ENCODE measurements around the gene ARHGAP29. TPM values are rescaled to one million over a fixed set of nuclear protein-coding genes. Genes with fewer than 3 reads are reported as not detected.

ARHGAP29 gene
- polyA plus RNA-seq, 3 donors: 81.5 to 87.2 (median 85.6) TPM

- no peak for DNase-seq (ENCODE audit: low read depth in 3 of 3, low spot score in 2 of 3)
These were observed 624 bp downstream of the ARHGAP29 start for GRCh38 chr1:94236630-94237290.

GRCh38 chr1:94236013-94236491 lies 1.3 kb downstream of the ARHGAP29 start:
- DNase-seq (ENCODE audit: low read depth in 3 of 3, low spot score in 2 of 3): no peak

GRCh38 chr1:94235189-94236012 lies 2.0 kb downstream of the ARHGAP29 start:
- DNase-seq (ENCODE audit: low read depth in 3 of 3, low spot score in 2 of 3): no peak

GRCh38 chr1:94234615-94235014 lies 2.8 kb downstream of the ARHGAP29 start:
- no peak for DNase-seq (ENCODE audit: low read depth in 3 of 3, low spot score in 2 of 3)

GRCh38 chr1:94231746-94232145 lies 5.6 kb downstream of the ARHGAP29 start:
- DNase-seq (ENCODE audit: low read depth in 3 of 3, low spot score in 2 of 3): no peak

GRCh38 chr1:94230920-94231319 lies 6.5 kb downstream of the ARHGAP29 start:
- DNase-seq (ENCODE audit: low read depth in 3 of 3, low spot score in 2 of 3): no peak

GRCh38 chr1:94228640-94229375 lies 8.6 kb downstream of the ARHGAP29 start:
- no peak for DNase-seq (ENCODE audit: low read depth in 3 of 3, low spot score in 2 of 3)

GRCh38 chr1:94227624-94228023 lies 9.8 kb downstream of the ARHGAP29 start:
- DNase-seq (ENCODE audit: low read depth in 3 of 3, low spot score in 2 of 3): no peak

- DNase-seq (ENCODE audit: low read depth in 3 of 3, low spot score in 2 of 3): no peak
These were observed 11.5 kb downstream of the ARHGAP29 start for GRCh38 chr1:94225845-94226244.

- no peak for DNase-seq (ENCODE audit: low read depth in 3 of 3, low spot score in 2 of 3)
These were observed 19.1 kb downstream of the ARHGAP29 start for GRCh38 chr1:94218332-94218731.

GRCh38 chr1:94215955-94216354 lies 21.4 kb downstream of the ARHGAP29 start:
- DNase-seq (ENCODE audit: low read depth in 3 of 3, low spot score in 2 of 3): no peak

- DNase-seq (ENCODE audit: low read depth in 3 of 3, low spot score in 2 of 3): no peak
These were observed 27.4 kb downstream of the ARHGAP29 start for GRCh38 chr1:94209982-94210381.

GRCh38 chr1:94209425-94209824 lies 28.0 kb downstream of the ARHGAP29 start:
- no peak for DNase-seq (ENCODE audit: low read depth in 3 of 3, low spot score in 2 of 3)

- no peak for DNase-seq (ENCODE audit: low read depth in 3 of 3, low spot score in 2 of 3)
These were observed 29.7 kb downstream of the ARHGAP29 start for GRCh38 chr1:94207695-94208094.

GRCh38 chr1:94205639-94206038 lies 31.7 kb downstream of the ARHGAP29 start:
- no peak for DNase-seq (ENCODE audit: low read depth in 3 of 3, low spot score in 2 of 3)

GRCh38 chr1:94202241-94202640 lies 35.1 kb downstream of the ARHGAP29 start:
- DNase-seq (ENCODE audit: low read depth in 3 of 3, low spot score in 2 of 3): no peak

- DNase-seq (ENCODE audit: low read depth in 3 of 3, low spot score in 2 of 3): no peak
These were observed 38.0 kb downstream of the ARHGAP29 start for GRCh38 chr1:94199398-94199797.

- DNase-seq (ENCODE audit: low read depth in 3 of 3, low spot score in 2 of 3): no peak
These were observed 43.1 kb downstream of the ARHGAP29 start for GRCh38 chr1:94194079-94194865.

GRCh38 chr1:94193128-94193527 lies 44.3 kb downstream of the ARHGAP29 start:
- DNase-seq (ENCODE audit: low read depth in 3 of 3, low spot score in 2 of 3): no peak

- DNase-seq (ENCODE audit: low read depth in 3 of 3, low spot score in 2 of 3): no peak
These were observed 46.2 kb downstream of the ARHGAP29 start for GRCh38 chr1:94191216-94191615.

- no peak for DNase-seq (ENCODE audit: low read depth in 3 of 3, low spot score in 2 of 3)
These were observed 50.4 kb downstream of the ARHGAP29 start for GRCh38 chr1:94186946-94187345.
